ENCODE measurements around the gene FARS2. TPM values are rescaled to one million over a fixed set of nuclear protein-coding genes. Genes with fewer than 3 reads are reported as not detected.

FARS2 gene
- total RNA-seq, 1 donor from 2014 or later: 8.2 TPM

GRCh38 chr6:5338177-5338960, 77.1 kb downstream of the FARS2 start:
- no peak for TF ChIP-seq CTCF (IDR thresholded peaks at IDR 0.05; ENCODE audit: insufficient read depth, low read length, poor library complexity, severe bottlenecking)

GRCh38 chr6:5339786-5340185, 78.5 kb downstream of the FARS2 start:
- no peak for TF ChIP-seq CTCF (IDR thresholded peaks at IDR 0.05; ENCODE audit: insufficient read depth, low read length, poor library complexity, severe bottlenecking)
- no peaks in the 10 kb centered on the region for H3K27me3 ChIP-seq (ENCODE audit: control insufficient read depth, insufficient read depth, low read length)
- no peaks in the 10 kb centered on the region for H3K36me3 ChIP-seq (ENCODE audit: control insufficient read depth, insufficient read depth, low read length)
- DNase-seq (ENCODE audit: low read depth): no peak
- no peak overlapping the region for H3K4me3 ChIP-seq (ENCODE audit: low read depth, low read length)

More at GRCh38 chr6:5338177-5338960, 77.1 kb downstream of the FARS2 start:
- H3K4me3 ChIP-seq (ENCODE audit: low read depth, low read length): no peak overlapping the region
- no peaks in the 10 kb centered on the region for H3K36me3 ChIP-seq (ENCODE audit: control insufficient read depth, insufficient read depth, low read length)
- H3K27me3 ChIP-seq (ENCODE audit: control insufficient read depth, insufficient read depth, low read length): no peaks in the 10 kb centered on the region
- no peak for DNase-seq (ENCODE audit: low read depth)

GRCh38 chr6:5341845-5342244, 80.5 kb downstream of the FARS2 start:
- no peak for DNase-seq (ENCODE audit: low read depth)
- no peaks in the 10 kb centered on the region for H3K36me3 ChIP-seq (ENCODE audit: control insufficient read depth, insufficient read depth, low read length)

GRCh38 chr6:5343998-5344397, 82.7 kb downstream of the FARS2 start:
- Histone ChIP-seq H3K4me3 (ENCODE audit: low read depth, low read length) (no peak overlapping the region), H3K27me3 (ENCODE audit: control insufficient read depth, insufficient read depth, low read length) (no peaks in the 10 kb centered on the region), H3K36me3 (ENCODE audit: control insufficient read depth, insufficient read depth, low read length) (no peaks in the 10 kb centered on the region)
- no peak for DNase-seq (ENCODE audit: low read depth)
- TF ChIP-seq CTCF (IDR thresholded peaks at IDR 0.05; ENCODE audit: insufficient read depth, low read length, poor library complexity, severe bottlenecking): no peak

More at GRCh38 chr6:5341845-5342244, 80.5 kb downstream of the FARS2 start:
- H3K4me3 ChIP-seq (ENCODE audit: low read depth, low read length): no peak overlapping the region
- TF ChIP-seq CTCF (IDR thresholded peaks at IDR 0.05; ENCODE audit: insufficient read depth, low read length, poor library complexity, severe bottlenecking): no peak
- no peaks in the 10 kb centered on the region for H3K27me3 ChIP-seq (ENCODE audit: control insufficient read depth, insufficient read depth, low read length)

GRCh38 chr6:5345324-5345723, 84.0 kb downstream of the FARS2 start:
- H3K27me3 ChIP-seq (ENCODE audit: control insufficient read depth, insufficient read depth, low read length): no peaks in the 10 kb centered on the region
- TF ChIP-seq CTCF (IDR thresholded peaks at IDR 0.05; ENCODE audit: insufficient read depth, low read length, poor library complexity, severe bottlenecking): no peak
- H3K36me3 ChIP-seq (ENCODE audit: control insufficient read depth, insufficient read depth, low read length): no peaks in the 10 kb centered on the region
- H3K4me3 ChIP-seq (ENCODE audit: low read depth, low read length): no peak overlapping the region
- no peak for DNase-seq (ENCODE audit: low read depth)

All from kidney epithelial cell (primary cell).